ENCODE results near the gene ZNF511.

ZNF511 gene

DNA sequence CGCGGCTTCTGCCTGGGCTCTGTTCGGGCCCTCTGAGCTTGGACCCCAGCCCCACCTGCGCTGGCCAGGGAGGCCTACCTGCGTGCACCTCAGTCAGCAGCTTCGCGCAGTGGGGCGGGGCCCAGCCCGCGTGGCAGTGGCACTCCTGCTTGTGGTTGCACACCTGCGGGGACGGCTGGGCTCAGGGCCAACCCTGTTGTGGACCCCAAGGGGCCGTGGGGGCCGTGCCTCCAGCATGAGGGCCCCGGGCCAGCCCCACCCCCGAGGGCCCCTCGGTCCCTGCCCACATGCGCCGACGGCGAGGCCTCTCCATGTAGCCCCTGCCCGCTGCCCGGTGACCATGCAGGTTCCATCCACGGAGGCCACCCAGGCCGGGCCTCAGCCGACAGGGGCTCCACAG lies 39.3 kb upstream of the ZNF511 start:
- H3K23ac ChIP-seq (ENCODE audit: low read length), result no peak overlapping the region
- H2BK5ac ChIP-seq (ENCODE audit: low read depth, low read length, poor library complexity), result no peak overlapping the region
- no peak overlapping the region for H4K91ac ChIP-seq (ENCODE audit: low read depth, low read length)
- no peak overlapping the region for H3K4me3 ChIP-seq (ENCODE audit: low read depth, low read length)
- no peak overlapping the region for H3K18ac ChIP-seq (ENCODE audit: low read length)
- no peak overlapping the region for H2BK120ac ChIP-seq (ENCODE audit: insufficient read depth, low read length, poor library complexity)
- H3K79me1 ChIP-seq (ENCODE audit: low read length), result peaks cover 2% of the 10 kb centered on the region
- H3K4me1 ChIP-seq (ENCODE audit: control insufficient read depth in 1 of 2, insufficient read depth in 2 of 2, low read length in 2 of 2), result no peaks in the 10 kb centered on the region
- H2BK12ac ChIP-seq (ENCODE audit: low read length), result no peak overlapping the region
- H3K4me2 ChIP-seq (ENCODE audit: low read length), result no peak overlapping the region
- no peak overlapping the region for H2AK5ac ChIP-seq (ENCODE audit: low read length)
- H3K27ac ChIP-seq (ENCODE audit: low read depth, low read length), result no peak overlapping the region
- H3K9me3 ChIP-seq (ENCODE audit: insufficient read depth, low read depth, low read length), result no peaks in the 10 kb centered on the region
- no peak overlapping the region for H4K8ac ChIP-seq (ENCODE audit: low read depth, low read length)
- no peaks in the 10 kb centered on the region for H3K27me3 ChIP-seq (ENCODE audit: insufficient read depth, low read length)
- H3K36me3 ChIP-seq (ENCODE audit: control insufficient read depth in 1 of 2, insufficient read depth in 2 of 2, low read length in 2 of 2), result peaks cover 10 to 19% of the 10 kb centered on the region in 2 experiments
- no peak overlapping the region for H3K14ac ChIP-seq (ENCODE audit: low read length)
- no peak for DNase-seq
- no peaks in the 10 kb centered on the region for H3K79me2 ChIP-seq (ENCODE audit: control insufficient read depth, insufficient read depth, low read length, poor library complexity)
- H3K9ac ChIP-seq (ENCODE audit: low read length), result no peak overlapping the region
- WGBS (ENCODE audit: extremely low coverage, insufficient coverage, insufficient read length), result no CpG with 5 or more reads among the region's 26 CpGs
- H3K4ac ChIP-seq (ENCODE audit: low read depth, low read length), result no peak overlapping the region
- H4K12ac ChIP-seq (ENCODE audit: low read depth, low read length), result no peak overlapping the region
- H2AFZ ChIP-seq (ENCODE audit: insufficient read depth, low read length, poor library complexity), result no peak overlapping the region

DNA sequence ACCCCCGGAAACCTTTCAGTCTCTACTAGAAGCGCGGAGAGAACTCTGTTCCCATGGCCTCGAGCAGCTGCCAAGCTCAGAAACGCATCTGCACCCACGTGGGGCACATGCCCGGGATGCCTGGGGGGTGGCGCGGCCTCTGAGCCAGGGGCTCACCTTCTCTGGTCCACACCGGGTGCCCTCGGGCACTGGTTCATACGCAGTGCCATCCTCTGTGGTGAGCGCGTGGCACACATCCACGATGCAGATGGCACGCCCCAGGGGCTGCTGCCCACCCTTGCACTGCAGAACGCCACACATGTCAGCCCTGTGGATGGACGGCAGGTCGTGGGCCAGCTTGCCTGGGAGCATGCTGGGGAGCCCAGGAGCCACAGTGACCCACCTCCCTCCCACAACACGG lies 38.5 kb upstream of the ZNF511 start:
- H2BK5ac ChIP-seq (ENCODE audit: low read depth, low read length, poor library complexity), result no peak overlapping the region
- no peak overlapping the region for H4K12ac ChIP-seq (ENCODE audit: low read depth, low read length)
- no peak overlapping the region for H3K4me3 ChIP-seq (ENCODE audit: low read depth, low read length)
- no peak overlapping the region for H3K14ac ChIP-seq (ENCODE audit: low read length)
- H3K4me2 ChIP-seq (ENCODE audit: low read length), result no peak overlapping the region
- no peak overlapping the region for H4K8ac ChIP-seq (ENCODE audit: low read depth, low read length)
- WGBS (ENCODE audit: extremely low coverage, insufficient coverage, insufficient read length), result no CpG with 5 or more reads among the region's 20 CpGs
- no peak overlapping the region for H3K27ac ChIP-seq (ENCODE audit: low read depth, low read length)
- no peak overlapping the region for H3K4ac ChIP-seq (ENCODE audit: low read depth, low read length)
- H3K4me1 ChIP-seq (ENCODE audit: control insufficient read depth in 1 of 2, insufficient read depth in 2 of 2, low read length in 2 of 2), result peaks cover 0 to 5% of the 10 kb centered on the region in 2 experiments
- no peak overlapping the region for H3K23ac ChIP-seq (ENCODE audit: low read length)
- no peak overlapping the region for H2BK120ac ChIP-seq (ENCODE audit: insufficient read depth, low read length, poor library complexity)
- H3K9me3 ChIP-seq (ENCODE audit: insufficient read depth, low read depth, low read length), result no peaks in the 10 kb centered on the region
- no peak for DNase-seq
- H4K91ac ChIP-seq (ENCODE audit: low read depth, low read length), result no peak overlapping the region
- H3K36me3 ChIP-seq (ENCODE audit: control insufficient read depth in 1 of 2, insufficient read depth in 2 of 2, low read length in 2 of 2), result peaks cover 10 to 19% of the 10 kb centered on the region in 2 experiments
- H3K27me3 ChIP-seq (ENCODE audit: insufficient read depth, low read length), result no peaks in the 10 kb centered on the region
- peaks cover 5% of the 10 kb centered on the region for H3K79me1 ChIP-seq (ENCODE audit: low read length)
- H2AK5ac ChIP-seq (ENCODE audit: low read length), result no peak overlapping the region
- no peak overlapping the region for H3K9ac ChIP-seq (ENCODE audit: low read length)
- no peak overlapping the region for H3K18ac ChIP-seq (ENCODE audit: low read length)
- no peak overlapping the region for H2BK12ac ChIP-seq (ENCODE audit: low read length)
- H2AFZ ChIP-seq (ENCODE audit: insufficient read depth, low read length, poor library complexity), result no peak overlapping the region
- H3K79me2 ChIP-seq (ENCODE audit: control insufficient read depth, insufficient read depth, low read length, poor library complexity), result no peaks in the 10 kb centered on the region

DNA sequence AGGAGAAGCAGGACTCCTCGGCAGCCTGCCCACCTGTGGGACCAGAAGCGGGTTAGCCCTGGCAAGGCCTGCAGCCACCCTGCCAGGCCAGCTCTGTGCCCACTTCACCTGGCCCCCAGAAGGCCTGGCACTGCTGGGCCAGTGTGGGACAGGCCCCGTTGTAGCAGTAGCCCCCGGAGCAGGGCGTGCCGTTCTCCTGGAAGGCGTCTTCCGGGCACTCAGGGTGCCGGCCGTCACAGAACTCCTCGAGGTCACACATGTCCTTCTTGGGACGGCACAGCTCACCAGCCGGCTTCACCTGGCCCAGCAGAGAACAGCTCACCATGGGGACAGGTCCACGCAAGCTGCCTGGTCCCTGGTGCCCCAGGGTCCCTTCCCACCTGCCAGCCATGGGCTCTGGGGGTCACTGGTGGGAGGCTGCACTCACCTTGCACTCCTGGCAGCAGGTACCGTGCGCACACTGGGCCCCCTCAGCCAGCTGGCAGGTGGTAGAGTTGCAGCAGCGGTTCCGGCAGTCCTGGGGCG lies 37.9 kb upstream of the ZNF511 start:
- no peak overlapping the region for H2BK5ac ChIP-seq (ENCODE audit: low read depth, low read length, poor library complexity)
- no peak overlapping the region for H3K18ac ChIP-seq (ENCODE audit: low read length)
- peaks cover 10 to 19% of the 10 kb centered on the region in 2 experiments for H3K36me3 ChIP-seq (ENCODE audit: control insufficient read depth in 1 of 2, insufficient read depth in 2 of 2, low read length in 2 of 2)
- no peak overlapping the region for H3K9ac ChIP-seq (ENCODE audit: low read length)
- no peak overlapping the region for H2AK5ac ChIP-seq (ENCODE audit: low read length)
- no peaks in the 10 kb centered on the region for H3K79me2 ChIP-seq (ENCODE audit: control insufficient read depth, insufficient read depth, low read length, poor library complexity)
- H3K4ac ChIP-seq (ENCODE audit: low read depth, low read length), result no peak overlapping the region
- no CpG with 5 or more reads among the region's 19 CpGs for WGBS (ENCODE audit: extremely low coverage, insufficient coverage, insufficient read length)
- H4K8ac ChIP-seq (ENCODE audit: low read depth, low read length), result no peak overlapping the region
- no peak for DNase-seq
- H3K4me2 ChIP-seq (ENCODE audit: low read length), result no peak overlapping the region
- H2BK120ac ChIP-seq (ENCODE audit: insufficient read depth, low read length, poor library complexity), result no peak overlapping the region
- H2BK12ac ChIP-seq (ENCODE audit: low read length), result no peak overlapping the region
- no peak overlapping the region for H3K27ac ChIP-seq (ENCODE audit: low read depth, low read length)
- no peak overlapping the region for H3K14ac ChIP-seq (ENCODE audit: low read length)
- no peak overlapping the region for H3K23ac ChIP-seq (ENCODE audit: low read length)
- no peak overlapping the region for H3K4me3 ChIP-seq (ENCODE audit: low read depth, low read length)
- no peaks in the 10 kb centered on the region for H3K9me3 ChIP-seq (ENCODE audit: insufficient read depth, low read depth, low read length)
- no peak overlapping the region for H4K12ac ChIP-seq (ENCODE audit: low read depth, low read length)
- peaks cover 5% of the 10 kb centered on the region for H3K79me1 ChIP-seq (ENCODE audit: low read length)
- H3K27me3 ChIP-seq (ENCODE audit: insufficient read depth, low read length), result no peaks in the 10 kb centered on the region
- no peak overlapping the region for H2AFZ ChIP-seq (ENCODE audit: insufficient read depth, low read length, poor library complexity)
- no peak overlapping the region for H4K91ac ChIP-seq (ENCODE audit: low read depth, low read length)
- peaks cover 2 to 5% of the 10 kb centered on the region in 2 experiments for H3K4me1 ChIP-seq (ENCODE audit: control insufficient read depth in 1 of 2, insufficient read depth in 2 of 2, low read length in 2 of 2)

DNA sequence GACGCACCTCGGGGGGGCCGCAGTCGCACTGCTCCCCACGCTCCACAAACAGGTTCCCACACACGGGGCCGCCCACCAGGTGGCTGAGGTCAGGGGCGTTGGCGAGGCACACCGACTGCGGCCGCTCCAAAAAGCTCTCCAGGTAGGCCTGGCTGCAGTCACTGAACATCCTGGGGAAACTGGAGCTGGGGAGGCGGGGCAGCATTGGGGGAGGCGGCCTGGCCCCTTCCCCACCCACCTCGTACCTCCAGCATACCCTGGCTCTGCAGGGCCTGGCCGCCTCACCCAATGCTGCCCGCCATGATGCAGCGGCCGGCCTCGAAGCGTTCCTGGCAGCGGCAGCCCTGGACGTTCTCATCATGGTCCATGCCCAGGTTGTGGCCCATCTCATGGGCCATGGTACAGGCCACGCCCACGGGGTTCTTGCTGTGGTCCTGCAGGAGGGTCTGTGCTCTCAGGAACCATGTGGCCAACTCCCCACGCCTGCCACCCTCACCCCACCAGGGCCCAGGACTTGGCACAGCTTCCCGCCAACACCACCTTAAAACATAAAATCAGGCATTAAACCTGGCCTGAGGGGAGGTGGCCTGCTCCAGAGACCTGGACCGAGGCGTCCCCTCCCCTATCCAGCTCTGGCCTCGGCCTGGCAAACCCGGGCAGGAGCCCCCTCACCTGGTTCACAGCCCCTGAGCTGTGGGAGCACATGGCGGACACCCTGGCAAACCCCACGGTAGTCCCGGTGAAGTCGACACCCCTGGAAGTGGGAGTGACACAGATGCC lies 37.0 kb upstream of the ZNF511 start:
- WGBS (ENCODE audit: extremely low coverage, insufficient coverage, insufficient read length), result no CpG with 5 or more reads among the region's 35 CpGs
- H2BK12ac ChIP-seq (ENCODE audit: low read length), result no peak overlapping the region

More for the DNA sequence above, 37.0 kb upstream of the ZNF511 start:
- no peak overlapping the region for H2BK120ac ChIP-seq (ENCODE audit: insufficient read depth, low read length, poor library complexity)
- H3K79me2 ChIP-seq (ENCODE audit: control insufficient read depth, insufficient read depth, low read length, poor library complexity), result no peaks in the 10 kb centered on the region
- no peak overlapping the region for H3K4me3 ChIP-seq (ENCODE audit: low read depth, low read length)
- H3K18ac ChIP-seq (ENCODE audit: low read length), result no peak overlapping the region
- H4K12ac ChIP-seq (ENCODE audit: low read depth, low read length), result no peak overlapping the region
- H3K4me1 ChIP-seq (ENCODE audit: control insufficient read depth in 1 of 2, insufficient read depth in 2 of 2, low read length in 2 of 2), result peaks cover 10 to 12% of the 10 kb centered on the region in 2 experiments
- no peak overlapping the region for H3K23ac ChIP-seq (ENCODE audit: low read length)
- DNase-seq, result no peak
- H2BK5ac ChIP-seq (ENCODE audit: low read depth, low read length, poor library complexity), result no peak overlapping the region
- H4K91ac ChIP-seq (ENCODE audit: low read depth, low read length), result no peak overlapping the region
- H3K9me3 ChIP-seq (ENCODE audit: insufficient read depth, low read depth, low read length), result no peaks in the 10 kb centered on the region
- no peak overlapping the region for H3K9ac ChIP-seq (ENCODE audit: low read length)
- H3K4me2 ChIP-seq (ENCODE audit: low read length), result no peak overlapping the region
- H3K14ac ChIP-seq (ENCODE audit: low read length), result no peak overlapping the region
- no peak overlapping the region for H4K8ac ChIP-seq (ENCODE audit: low read depth, low read length)
- no peaks in the 10 kb centered on the region for H3K27me3 ChIP-seq (ENCODE audit: insufficient read depth, low read length)
- no peak overlapping the region for H3K27ac ChIP-seq (ENCODE audit: low read depth, low read length)
- no peak overlapping the region for H2AFZ ChIP-seq (ENCODE audit: insufficient read depth, low read length, poor library complexity)
- peaks cover 10 to 16% of the 10 kb centered on the region in 2 experiments for H3K36me3 ChIP-seq (ENCODE audit: control insufficient read depth in 1 of 2, insufficient read depth in 2 of 2, low read length in 2 of 2)
- peaks cover 11% of the 10 kb centered on the region for H3K79me1 ChIP-seq (ENCODE audit: low read length)
- no peak overlapping the region for H2AK5ac ChIP-seq (ENCODE audit: low read length)
- no peak overlapping the region for H3K4ac ChIP-seq (ENCODE audit: low read depth, low read length)

All from trophoblast cell (in vitro differentiated cells and primary cell).